Measurements from ENCODE around the gene THEMIS2. TPM values are rescaled to one million over a fixed set of nuclear protein-coding genes. Genes with fewer than 3 reads are reported as not detected.
"Not testable (repeated sequence)": the region's sequence is repeated elsewhere in the genome, so short reads cannot be mapped to it uniquely, and the experiment has no call there.

THEMIS2 gene
- total RNA-seq, 2 donors from 2014 or later: 6.8 to 12.6 TPM

DNA sequence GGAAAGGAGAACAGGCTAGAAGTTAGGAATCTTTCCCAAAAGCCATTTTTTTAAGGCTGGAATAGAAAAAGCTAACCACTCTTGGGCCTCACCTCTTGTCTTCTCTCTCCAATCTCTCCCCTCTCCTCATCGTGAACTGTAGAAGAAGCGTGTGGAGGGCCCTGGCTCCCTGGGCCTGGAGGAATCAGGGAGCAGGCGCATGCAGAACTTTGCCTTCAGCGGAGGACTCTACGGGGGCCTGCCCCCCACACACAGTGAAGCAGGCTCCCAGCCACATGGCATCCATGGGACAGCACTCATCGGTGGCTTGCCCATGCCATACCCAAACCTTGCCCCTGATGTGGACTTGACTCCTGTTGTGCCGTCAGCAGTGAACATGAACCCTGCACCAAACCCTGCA lies 22.4 kb upstream of the THEMIS2 start:
- no peaks in the 10 kb centered on the region for H3K9me3 ChIP-seq
- H3K27ac ChIP-seq: no peak overlapping the region
- intact Hi-C loops (cut with DNase I): no loop called here
- H3K4me3 ChIP-seq: no peak overlapping the region
- no peaks in the 10 kb centered on the region for H3K4me1 ChIP-seq
- peaks cover 9% of the 10 kb centered on the region for H3K36me3 ChIP-seq
- no peak for DNase-seq
- H3K27me3 ChIP-seq: no peaks in the 10 kb centered on the region
- no peak overlapping the region for H3K9ac ChIP-seq (ENCODE audit: low read depth in 2 of 2, low read length in 2 of 2)
- TF ChIP-seq CTCF (IDR thresholded peaks at IDR 0.05): no peak

- no peak overlapping the region for H3K4me3 ChIP-seq
- no peaks in the 10 kb centered on the region for H3K36me3 ChIP-seq
- DNase-seq: no peak
- intact Hi-C loops (cut with DNase I): no loop called here
- no peak overlapping the region for H3K9ac ChIP-seq (ENCODE audit: low read depth in 2 of 2, low read length in 2 of 2)
- H3K27me3 ChIP-seq: no peaks in the 10 kb centered on the region
- no peak overlapping the region for H3K27ac ChIP-seq
- H3K9me3 ChIP-seq: no peaks in the 10 kb centered on the region
- H3K4me1 ChIP-seq: no peaks in the 10 kb centered on the region
- no peak for TF ChIP-seq CTCF (IDR thresholded peaks at IDR 0.05)
These were observed 17.3 kb upstream of the THEMIS2 start for GRCh38 chr1:27855085-27855484.

- no peaks in the 10 kb centered on the region for H3K4me1 ChIP-seq
- no peaks in the 10 kb centered on the region for H3K27me3 ChIP-seq
- H3K9me3 ChIP-seq: no peaks in the 10 kb centered on the region
- H3K27ac ChIP-seq: no peak overlapping the region
- no peak for TF ChIP-seq CTCF (IDR thresholded peaks at IDR 0.05)
- no peak overlapping the region for H3K9ac ChIP-seq (ENCODE audit: low read depth in 2 of 2, low read length in 2 of 2)
- H3K4me3 ChIP-seq: no peak overlapping the region
- DNase-seq: no peak
- intact Hi-C loops (cut with DNase I): no loop called here
- no peaks in the 10 kb centered on the region for H3K36me3 ChIP-seq
These were observed 15.6 kb upstream of the THEMIS2 start for GRCh38 chr1:27856561-27857343.

- H3K9me3 ChIP-seq; intact Hi-C loops (cut with DNase I); H3K27ac ChIP-seq; H3K36me3 ChIP-seq; H3K9ac ChIP-seq (ENCODE audit: low read depth in 2 of 2, low read length in 2 of 2); H3K4me3 ChIP-seq; H3K27me3 ChIP-seq; DNase-seq; H3K4me1 ChIP-seq: not testable (repeated sequence)
These were observed 14.8 kb upstream of the THEMIS2 start for GRCh38 chr1:27857552-27857951.

GRCh38 chr1:27858072-27858948 lies 14.0 kb upstream of the THEMIS2 start:
- H3K36me3 ChIP-seq: no peaks in the 10 kb centered on the region
- peak; percentile 99 for TF ChIP-seq CTCF (IDR thresholded peaks at IDR 0.05)
- intact Hi-C loops (cut with DNase I): loop anchor here (2.0 kb wide), 1 partner anchor 120 kb away; no protein-coding TSS in a partner anchor
- peak overlapping the region in 1 of 2 donors; percentile 27 for H3K9ac ChIP-seq (ENCODE audit: low read depth in 2 of 2, low read length in 2 of 2)
- H3K9me3 ChIP-seq: no peaks in the 10 kb centered on the region
- peak; percentile 92 for DNase-seq
- no peaks in the 10 kb centered on the region for H3K4me1 ChIP-seq
- no peak overlapping the region for H3K27ac ChIP-seq
- H3K4me3 ChIP-seq: no peak overlapping the region
- H3K27me3 ChIP-seq: no peaks in the 10 kb centered on the region
